Loucy (cell line): ENCODE results near the gene OR2T10.

ENCODE experiments used
- EZH2phosphoT487 ChIP-seq: fragments of 200-600 bp; IDR thresholded peaks from 2 replicates; pipeline ENCODE4 v1.6.1; 2018; ENCODE audit warnings: antibody characterized with exemption, mild to moderate bottlenecking, moderate library complexity, borderline replicate concordance
- TF ChIP-seq, protein P1 (sequence below): fragments of 200-600 bp; sonication (generic); conservative IDR thresholded peaks from 2 replicates; pipeline ENCODE4 v1.5.1; 2014; ENCODE audit warnings: mild to moderate bottlenecking, antibody characterized with exemption, low read length

DNA sequence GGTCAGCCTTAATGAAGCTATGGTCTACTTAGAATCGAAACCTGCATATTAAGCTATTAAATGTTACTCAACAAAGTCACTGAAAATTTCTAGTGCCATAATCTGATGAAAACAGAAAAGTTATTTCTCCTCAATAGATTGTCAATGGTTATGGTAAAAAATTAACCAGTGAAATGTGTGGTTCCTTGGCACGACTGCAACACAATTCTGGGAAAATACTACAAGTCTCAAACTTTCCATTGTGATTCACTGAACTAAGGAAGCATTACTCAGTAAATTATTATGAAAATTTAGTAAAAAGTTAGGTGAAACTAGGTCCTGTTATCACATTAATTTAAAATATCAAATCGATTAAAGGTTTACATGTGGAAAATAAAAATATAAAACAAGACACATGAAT is 12.8 kb upstream of the OR2T10 start:
- TF ChIP-seq, protein P1, sequence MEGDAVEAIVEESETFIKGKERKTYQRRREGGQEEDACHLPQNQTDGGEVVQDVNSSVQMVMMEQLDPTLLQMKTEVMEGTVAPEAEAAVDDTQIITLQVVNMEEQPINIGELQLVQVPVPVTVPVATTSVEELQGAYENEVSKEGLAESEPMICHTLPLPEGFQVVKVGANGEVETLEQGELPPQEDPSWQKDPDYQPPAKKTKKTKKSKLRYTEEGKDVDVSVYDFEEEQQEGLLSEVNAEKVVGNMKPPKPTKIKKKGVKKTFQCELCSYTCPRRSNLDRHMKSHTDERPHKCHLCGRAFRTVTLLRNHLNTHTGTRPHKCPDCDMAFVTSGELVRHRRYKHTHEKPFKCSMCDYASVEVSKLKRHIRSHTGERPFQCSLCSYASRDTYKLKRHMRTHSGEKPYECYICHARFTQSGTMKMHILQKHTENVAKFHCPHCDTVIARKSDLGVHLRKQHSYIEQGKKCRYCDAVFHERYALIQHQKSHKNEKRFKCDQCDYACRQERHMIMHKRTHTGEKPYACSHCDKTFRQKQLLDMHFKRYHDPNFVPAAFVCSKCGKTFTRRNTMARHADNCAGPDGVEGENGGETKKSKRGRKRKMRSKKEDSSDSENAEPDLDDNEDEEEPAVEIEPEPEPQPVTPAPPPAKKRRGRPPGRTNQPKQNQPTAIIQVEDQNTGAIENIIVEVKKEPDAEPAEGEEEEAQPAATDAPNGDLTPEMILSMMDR = no peak
- no peak for TF ChIP-seq EZH2phosphoT487
